Naive thymus-derived CD4-positive, alpha-beta T cell (primary cell): ENCODE results near the gene TM4SF20. TPM values are rescaled to one million over a fixed set of nuclear protein-coding genes. Genes with fewer than 3 reads are reported as not detected.

ENCODE experiments used
- ATAC-seq: fragments of 150-1000 bp; cut with Tn5 transposase; 2 replicates; pipeline ENCODE4 v1.10.0; 2021; ENCODE audit warnings: mild to moderate bottlenecking, moderate library complexity
- CTCF ChIA-PET: fragments of 350-600 bp; sonication (Branson Sonifier 250); formaldehyde crosslinking; loops from one replicate; lab custom pipeline; 2021; ENCODE audit warnings: antibody characterized with exemption; lab: Charles Lee
- POLR2A ChIA-PET: fragments of 350-600 bp; sonication (Branson Sonifier 250); formaldehyde crosslinking; loops from one replicate; lab custom pipeline; 2021; ENCODE audit warnings: antibody characterized with exemption, inconsistent platforms; lab: Charles Lee
- DNase-seq, 9 donors: peaks; one replicate each; pipeline versions ENCODE4 v3.0.0 to v3.0.0-alpha.2; 2020 to 2022; ENCODE audit warnings: mixed read lengths in 1 of 9
- H3K27ac ChIP-seq: one replicate; pipeline ENCODE4 v1.7.0; 2013; ENCODE audit warnings: mild to moderate bottlenecking, low read depth, low read length, moderate library complexity
- H3K27me3 ChIP-seq, 2 donors: one replicate each; pipeline ENCODE4 v1.7.0; 2013; ENCODE audit warnings: low read length in 2 of 2, mild to moderate bottlenecking in 2 of 2, moderate library complexity in 2 of 2; ENCODE audit not compliant: control insufficient read depth in 2 of 2, insufficient read depth in 2 of 2
- H3K36me3 ChIP-seq, 3 experiments: 1 replicate in 2 of 3; 2 replicates in 1 of 3; pipeline ENCODE4 v1.7.0; 2013; ENCODE audit warnings: low read length in 3 of 3, mild to moderate bottlenecking in 3 of 3, moderate library complexity in 1 of 3; ENCODE audit not compliant: insufficient read depth in 3 of 3, control insufficient read depth in 2 of 3
- H3K4me1 ChIP-seq, 2 donors: one replicate each; pipeline ENCODE4 v1.7.0; 2013; ENCODE audit warnings: low read length in 2 of 2, mild to moderate bottlenecking in 2 of 2, moderate library complexity in 1 of 2; ENCODE audit not compliant: control insufficient read depth in 2 of 2, insufficient read depth in 2 of 2
- H3K4me3 ChIP-seq: 2 replicates; pipeline ENCODE4 v1.7.0; 2013; ENCODE audit warnings: mild to moderate bottlenecking, low read length
- H3K9me3 ChIP-seq, 3 experiments: 1 replicate in 2 of 3; 2 replicates in 1 of 3; pipeline ENCODE4 v1.7.0; 2013; ENCODE audit warnings: low read length in 3 of 3; ENCODE audit not compliant: control insufficient read depth in 2 of 3
- H3K27ac Mint-ChIP-seq, 9 donors: one replicate each; pipeline ENCODE4 v1.8.0; 2020 to 2022; ENCODE audit warnings: mixed read lengths in 9 of 9, mild to moderate bottlenecking in 8 of 9, moderate library complexity in 5 of 9, inconsistent platforms in 2 of 9
- H3K27me3 Mint-ChIP-seq, 5 donors: one replicate each; pipeline ENCODE4 v1.8.0; 2021 to 2022; ENCODE audit warnings: mixed read lengths in 5 of 5, mild to moderate bottlenecking in 1 of 5
- H3K36me3 Mint-ChIP-seq, 5 donors: one replicate each; pipeline ENCODE4 v1.8.0; 2020 to 2022; ENCODE audit warnings: mixed read lengths in 5 of 5, mild to moderate bottlenecking in 3 of 5, inconsistent platforms in 1 of 5
- H3K4me1 Mint-ChIP-seq, 7 donors: one replicate each; pipeline ENCODE4 v1.8.0; 2020 to 2022; ENCODE audit warnings: mixed read lengths in 7 of 7, mild to moderate bottlenecking in 3 of 7, inconsistent platforms in 1 of 7
- H3K4me3 Mint-ChIP-seq, 10 donors: one replicate each; pipeline ENCODE4 v1.8.0; 2020 to 2022; ENCODE audit warnings: mild to moderate bottlenecking in 10 of 10, mixed read lengths in 10 of 10, moderate library complexity in 6 of 10, inconsistent platforms in 2 of 10
- H3K9me3 Mint-ChIP-seq, 11 donors: one replicate each; pipeline ENCODE4 v1.8.0; 2020 to 2022; ENCODE audit warnings: mixed read lengths in 11 of 11, mild to moderate bottlenecking in 4 of 11, inconsistent platforms in 1 of 11, moderate library complexity in 1 of 11
- intact Hi-C, 2 donors: fragments of 100-400 bp; cut with micrococcal nuclease; formaldehyde crosslinking; loops; one replicate each; pipeline ENCODE4 v1.15.1; 2023
- polyA plus RNA-seq, 2 donors: library from polyadenylated mRNA; unstranded; fragments of 300-500 nt; fragmentation: Illumina TruSeq; gene quantifications; one replicate each; pipeline ENCODE4 v1.2.3, GENCODE V29; 2021
- total RNA-seq, 6 experiments: library from RNA in 5 of 6; stranded (reverse) in 5 of 6; gene quantifications; 1 replicate in 5 of 6; 2 replicates in 1 of 6; pipeline ENCODE4 v1.2.3 and lab custom pipeline; 2021 to 2026

TM4SF20 gene
- total and polyA plus RNA-seq, 7 experiments from 2014 or later, result 0.09 TPM; not detected in 6

DNA sequence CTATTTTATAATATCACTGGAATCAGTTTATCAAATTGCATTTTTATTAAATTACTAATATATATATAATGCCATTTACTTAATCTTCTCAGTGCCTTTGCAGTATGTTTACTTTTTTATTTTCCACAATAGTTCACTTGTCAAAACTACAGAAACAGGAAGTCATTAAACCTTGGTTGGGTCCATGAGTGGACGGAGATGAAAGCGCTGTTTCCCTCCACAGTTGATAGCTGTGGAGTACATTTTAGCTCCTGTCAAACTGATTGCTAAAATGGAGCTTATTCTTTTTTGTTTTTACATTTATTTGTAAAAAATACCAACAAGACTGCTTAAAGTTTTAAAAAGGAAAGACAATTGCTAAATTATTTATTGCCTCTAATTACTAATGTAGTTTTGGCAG, 34.9 kb downstream of the TM4SF20 start:
- Mint-ChIP-seq H3K27me3 (no peaks in the 10 kb centered on the region), H3K36me3 (peaks cover 0 to 46% (median 14%) of the 10 kb centered on the region in 5 donors)
- intact Hi-C loops, result no loop called here

GRCh38 chr2:227341553-227341952, 37.6 kb downstream of the TM4SF20 start:
- Mint-ChIP-seq H3K4me3 (no peak overlapping the region), H3K27me3 (no peaks in the 10 kb centered on the region), H3K27ac (no peak overlapping the region), H3K36me3 (peaks cover 0 to 41% (median 16%) of the 10 kb centered on the region in 5 donors), H3K4me1 (peaks cover 0 to 4% (median 0%) of the 10 kb centered on the region in 7 donors), H3K9me3 (no peaks in the 10 kb centered on the region)
- no peaks in the 10 kb centered on the region for H3K27me3 ChIP-seq
- POLR2A ChIA-PET, result no interaction called here
- H3K4me3 ChIP-seq, result no peak overlapping the region
- H3K4me1 ChIP-seq, result no peaks in the 10 kb centered on the region
- DNase-seq, result no peak
- CTCF ChIA-PET, result no interaction called here
- ATAC-seq, result no peak
- no peaks in the 10 kb centered on the region for H3K9me3 ChIP-seq
- intact Hi-C loops, result no loop called here
- no peak overlapping the region for H3K27ac ChIP-seq
- peaks cover 3 to 12% (median 6%) of the 10 kb centered on the region in 3 experiments for H3K36me3 ChIP-seq

More for the DNA sequence above, 34.9 kb downstream of the TM4SF20 start:
- Mint-ChIP-seq H3K27ac (peak overlapping the region in 1 of 9 donors; percentile 31), H3K4me1 (peaks cover 0 to 3% (median 0%) of the 10 kb centered on the region in 7 donors), H3K4me3 (no peak overlapping the region), H3K9me3 (no peaks in the 10 kb centered on the region)
- Histone ChIP-seq H3K9me3 (no peaks in the 10 kb centered on the region), H3K27ac (no peak overlapping the region), H3K36me3 (peaks cover 6 to 13% (median 7%) of the 10 kb centered on the region in 3 experiments), H3K4me1 (no peaks in the 10 kb centered on the region), H3K27me3 (no peaks in the 10 kb centered on the region), H3K4me3 (no peak overlapping the region)
- ChIA-PET POLR2A (interaction anchor here (0.7 kb wide), 1 partner anchor 14 kb away, joined by 3 read pairs; no protein-coding TSS in a partner anchor), CTCF (no interaction called here)
- ATAC-seq (no peak), DNase-seq (no peak)

- ChIA-PET POLR2A (no interaction called here), CTCF (no interaction called here)
- Histone ChIP-seq H3K27me3 (no peaks in the 10 kb centered on the region), H3K4me3 (no peak overlapping the region), H3K4me1 (no peaks in the 10 kb centered on the region), H3K27ac (no peak overlapping the region), H3K36me3 (peaks cover 3 to 25% (median 6%) of the 10 kb centered on the region in 3 experiments), H3K9me3 (no peaks in the 10 kb centered on the region)
- Mint-ChIP-seq H3K9me3 (no peaks in the 10 kb centered on the region), H3K27me3 (no peaks in the 10 kb centered on the region), H3K4me3 (no peak overlapping the region), H3K4me1 (peaks cover 0 to 9% (median 0%) of the 10 kb centered on the region in 7 donors), H3K27ac (no peak overlapping the region), H3K36me3 (peaks cover 12 to 40% (median 30%) of the 10 kb centered on the region in 5 donors)
- ATAC-seq (no peak), DNase-seq (no peak)
- intact Hi-C loops, result no loop called here
Measured at GRCh38 chr2:227340106-227340505, 39.0 kb downstream of the TM4SF20 start.

- no peaks in the 10 kb centered on the region for H3K27me3 ChIP-seq
- Mint-ChIP-seq H3K27ac (peak overlapping the region in 1 of 9 donors; percentile 0), H3K9me3 (no peaks in the 10 kb centered on the region), H3K4me1 (peaks cover 0 to 13% (median 0%) of the 10 kb centered on the region in 7 donors), H3K36me3 (peaks cover 13 to 47% (median 36%) of the 10 kb centered on the region in 5 donors), H3K4me3 (no peak overlapping the region), H3K27me3 (no peaks in the 10 kb centered on the region)
- H3K9me3 ChIP-seq, result no peaks in the 10 kb centered on the region
- no peak overlapping the region for H3K27ac ChIP-seq
- no peaks in the 10 kb centered on the region for H3K4me1 ChIP-seq
- ATAC-seq (no peak), DNase-seq (no peak)
- H3K36me3 ChIP-seq, result peaks cover 3 to 35% (median 6%) of the 10 kb centered on the region in 3 experiments
- POLR2A ChIA-PET, result no interaction called here
- no peak overlapping the region for H3K4me3 ChIP-seq
- intact Hi-C loops, result no loop called here
- CTCF ChIA-PET, result interaction anchor here (1.2 kb wide), 1 partner anchor 8 kb away, joined by 3 read pairs; no protein-coding TSS in a partner anchor
Measured at GRCh38 chr2:227339098-227339599, 40.0 kb downstream of the TM4SF20 start.

DNA sequence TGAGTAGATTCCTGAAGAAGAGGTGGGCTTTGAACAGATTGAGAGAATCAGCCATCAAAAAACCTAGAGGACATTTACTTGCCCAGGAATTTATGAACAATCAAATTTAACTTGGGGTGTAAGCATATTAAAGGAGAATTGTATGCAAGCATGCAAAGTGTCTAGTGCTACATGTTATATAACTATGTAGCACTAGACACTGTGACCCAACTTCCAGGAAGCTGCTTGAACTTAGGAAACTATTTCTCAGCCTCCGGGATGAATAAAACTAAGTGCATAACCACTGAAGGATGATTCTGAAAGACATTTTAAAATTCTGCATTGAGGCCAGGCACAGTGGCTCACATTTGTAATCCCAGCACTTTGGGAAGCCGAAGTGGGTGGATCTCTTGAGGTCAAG, 41.7 kb downstream of the TM4SF20 start:
- Histone ChIP-seq H3K27ac (no peak overlapping the region), H3K4me1 (no peaks in the 10 kb centered on the region), H3K36me3 (peaks cover 3 to 49% (median 5%) of the 10 kb centered on the region in 3 experiments), H3K27me3 (no peaks in the 10 kb centered on the region), H3K9me3 (no peaks in the 10 kb centered on the region), H3K4me3 (no peak overlapping the region)
- Mint-ChIP-seq H3K4me1 (peaks cover 0 to 13% (median 4%) of the 10 kb centered on the region in 7 donors), H3K9me3 (no peaks in the 10 kb centered on the region), H3K27ac (no peak overlapping the region), H3K4me3 (no peak overlapping the region), H3K27me3 (no peaks in the 10 kb centered on the region), H3K36me3 (peaks cover 13 to 58% (median 34%) of the 10 kb centered on the region in 5 donors)
- ATAC-seq (no peak), DNase-seq (no peak)
- intact Hi-C loops, result no loop called here
- ChIA-PET POLR2A (interaction anchor here (0.6 kb wide), 1 partner anchor 9 kb away, joined by 3 read pairs; no protein-coding TSS in a partner anchor), CTCF (interaction anchor here (0.6 kb wide), 2 partner anchors 21 to 42 kb away, joined by 3 to 4 read pairs; no protein-coding TSS in a partner anchor)

DNA sequence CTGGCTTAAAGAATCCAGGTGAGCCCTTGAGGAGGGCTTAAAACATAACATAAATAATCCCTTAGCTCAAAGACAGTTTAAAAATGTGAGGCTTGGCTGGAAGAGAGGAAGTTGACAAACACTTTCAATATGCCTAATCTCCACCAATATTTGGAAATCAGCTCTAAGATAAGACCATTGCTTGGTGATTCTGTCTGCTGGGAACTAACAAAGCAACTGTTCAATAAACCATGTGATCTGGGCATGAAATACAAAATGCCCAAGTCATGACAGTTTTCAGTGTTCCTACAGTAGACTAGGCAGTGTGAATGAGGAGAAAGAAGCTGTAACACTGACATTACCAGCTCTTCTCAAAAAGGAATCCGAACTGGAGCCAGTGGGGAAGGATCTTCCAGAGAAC, 43.4 kb downstream of the TM4SF20 start:
- ChIA-PET CTCF (no interaction called here), POLR2A (no interaction called here)
- H3K36me3 Mint-ChIP-seq, result peaks cover 21 to 65% (median 43%) of the 10 kb centered on the region in 5 donors
- H3K9me3 Mint-ChIP-seq, result no peaks in the 10 kb centered on the region
- no peaks in the 10 kb centered on the region for H3K27me3 ChIP-seq
- no peaks in the 10 kb centered on the region for H3K27me3 Mint-ChIP-seq
- H3K27ac Mint-ChIP-seq, result no peak overlapping the region
- DNase-seq (no peak), ATAC-seq (no peak)
- H3K4me3 Mint-ChIP-seq, result no peak overlapping the region
- no peak overlapping the region for H3K27ac ChIP-seq
- no peak overlapping the region for H3K4me3 ChIP-seq
- no peaks in the 10 kb centered on the region for H3K4me1 ChIP-seq
- intact Hi-C loops, result no loop called here
- H3K4me1 Mint-ChIP-seq, result peaks cover 2 to 15% (median 8%) of the 10 kb centered on the region in 7 donors
- H3K36me3 ChIP-seq, result peaks cover 0 to 55% (median 5%) of the 10 kb centered on the region in 3 experiments
- no peaks in the 10 kb centered on the region for H3K9me3 ChIP-seq
